Spleen (tissue), 11 donors: ENCODE data around the gene SEPTIN3. TPM values are rescaled to one million over a fixed set of nuclear protein-coding genes. Genes with fewer than 3 reads are reported as not detected.
A peak's percentile ranks its signal among the peaks of the same experiment; 100 is the strongest.

Experiments
- DNase-seq: peaks from one replicate; pipeline ENCODE4 v3.0.0-alpha.2; 2020
- H3K27ac ChIP-seq, 8 donors: fragments of 200-600 bp; sonication (generic) in 7 of 8; 1 replicate in 4 of 8; 2 replicates in 4 of 8; pipeline versions ENCODE4 v1.5.0 to v1.8.0; 2016 to 2021; ENCODE audit warnings: inconsistent platforms in 4 of 8, mild to moderate bottlenecking in 4 of 8, moderate library complexity in 1 of 8
- H3K27me3 ChIP-seq, 7 donors: fragments of 200-600 bp; sonication (generic) in 6 of 7; replicated peaks in 1 of 7; 1 replicate in 4 of 7; 2 replicates in 3 of 7; pipeline versions ENCODE4 v1.5.0 to v1.8.0; 2016 to 2021; ENCODE audit warnings: inconsistent platforms in 3 of 7, mild to moderate bottlenecking in 1 of 7
- H3K36me3 ChIP-seq, 6 donors: fragments of 200-600 bp; sonication (generic) in 5 of 6; 1 replicate in 4 of 6; 2 replicates in 2 of 6; pipeline versions ENCODE4 v1.5.0 to v1.8.0; 2016 to 2021; ENCODE audit warnings: inconsistent platforms in 2 of 6
- H3K4me1 ChIP-seq, 6 donors: fragments of 200-600 bp; sonication (generic) in 5 of 6; 1 replicate in 3 of 6; 2 replicates in 3 of 6; pipeline versions ENCODE4 v1.5.0 to v1.8.0; 2016 to 2021; ENCODE audit warnings: inconsistent platforms in 3 of 6
- H3K4me3 ChIP-seq, 8 donors: fragments of 200-600 bp; sonication (generic) in 7 of 8; 1 replicate in 4 of 8; 2 replicates in 4 of 8; pipeline versions ENCODE4 v1.5.0 to v1.8.0; 2016 to 2021; ENCODE audit warnings: inconsistent platforms in 4 of 8, mild to moderate bottlenecking in 4 of 8, moderate library complexity in 2 of 8
- H3K9me3 ChIP-seq, 8 donors: fragments of 200-600 bp; sonication (generic) in 7 of 8; 1 replicate in 4 of 8; 2 replicates in 4 of 8; pipeline versions ENCODE4 v1.5.0 to v1.8.0; 2016 to 2021; ENCODE audit warnings: inconsistent platforms in 4 of 8
- CTCF ChIP-seq, 11 experiments: fragments of 200-600 bp in 7 of 11; fragments of 450-650 bp in 4 of 11; sonication (generic) in 4 of 11; IDR thresholded peaks in 8 of 11; conservative IDR thresholded peaks in 3 of 11; 1 replicate in 7 of 11; 2 replicates in 4 of 11; pipeline versions ENCODE4 v1.4.0 to v1.8.0; 2016 to 2021; ENCODE audit warnings: antibody characterized with exemption in 11 of 11, inconsistent platforms in 4 of 11, mild to moderate bottlenecking in 1 of 11
- POLR2A ChIP-seq, 3 donors: fragments of 450-650 bp; IDR thresholded peaks; one replicate each; pipeline ENCODE4 v1.5.1; 2017; ENCODE audit warnings: antibody characterized with exemption in 3 of 3, mild to moderate bottlenecking in 1 of 3
- POLR2AphosphoS5 ChIP-seq, 3 donors: sonication (generic); formaldehyde crosslinking; IDR thresholded peaks; one replicate each; pipeline ENCODE4 v1.5.1; 2017; ENCODE audit warnings: antibody characterized with exemption in 3 of 3
- WGBS, 5 donors: extraction: QIAGEN DNeasy Blood & Tissue Kit in 3 of 5; methylation state at CpG; one replicate each; pipeline versions ENCODE4 v1.1.5 to v1.1.7; 2013 to 2018; 5-methylcytosine and 5-hydroxymethylcytosine counted together
- intact Hi-C: fragments of 100-400 bp; cut with DNase I; formaldehyde crosslinking; loops from one replicate; pipeline ENCODE4 v1.15.0; 2023; ENCODE audit warnings: low total_unique reads
- polyA plus RNA-seq, 3 donors: library from polyadenylated mRNA; stranded (reverse); fragments of 200-250 nt; gene quantifications; one replicate each; pipeline ENCODE4 v1.2.1, GENCODE V29; 2013
- total RNA-seq, 7 donors: library from RNA; depleted of rRNA in 3 of 7; stranded (reverse); fragments of >200 nt in 3 of 7; fragmentation: NEBNext Ultra II Directional in 4 of 7; extraction: Animal tissue kit (Norgen Biotek cat#: 25700) in 4 of 7; gene quantifications; one replicate each; pipeline versions ENCODE4 v1.1.0 to v1.2.1, GENCODE V29; 2016 to 2021
- donor health status: healthy with polysubstance abuse.
- donor health status: DM: no; HTN: no; CAD: no; lungs with moderate emphysema.
- donor health status: DM: no; HTN: no; CAD: no.
- donor health status: Bipolar disorder and iron deficiency.
- donor health status: healthy.
- donor health status: DM: no; HTN: no; CAD: no.
- donor health status: DM: yes; HTN: yes; CAD: no.

The SEPTIN3 gene
- total and polyA plus RNA-seq, 10 donors = 0.07 to 1.0 (median 0.20) TPM

DNA sequence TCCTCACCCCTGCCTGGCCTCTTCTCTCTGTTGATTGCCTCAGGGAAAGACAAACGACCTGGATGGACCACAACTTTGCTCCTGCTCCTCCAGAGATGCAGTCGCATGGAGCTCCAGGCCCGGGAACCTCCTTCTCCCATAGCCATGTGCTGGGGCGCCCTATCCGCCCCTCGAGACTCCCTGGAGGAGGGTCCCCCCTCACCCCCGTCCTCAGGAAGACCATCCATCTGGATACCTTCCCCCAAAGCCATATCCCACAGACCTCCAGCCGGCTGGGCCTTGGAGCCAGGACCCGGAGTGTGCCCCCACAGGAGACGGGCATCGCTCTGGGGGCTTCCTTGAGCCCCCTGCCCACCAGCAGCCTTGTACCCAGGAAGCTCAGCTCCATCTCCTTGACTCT lies 2.2 kb downstream of the SEPTIN3 start:
- Histone ChIP-seq H3K4me1 (peaks cover 3 to 8% (median 6%) of the 10 kb centered on the region in 6 donors), H3K36me3 (no peaks in the 10 kb centered on the region), H3K27ac (no peak overlapping the region), H3K27me3 (peaks cover 0 to 55% (median 20%) of the 10 kb centered on the region in 7 donors), H3K9me3 (no peaks in the 10 kb centered on the region), H3K4me3 (no peak overlapping the region)
- intact Hi-C loops = no loop called here
- TF ChIP-seq POLR2A (IDR thresholded peaks at IDR 0.05) = no peak
- TF ChIP-seq CTCF (IDR thresholded peaks at IDR 0.05 in 8 of 11, conservative IDR thresholded peaks at IDR 0.05 in 3 of 11) = no peak
- TF ChIP-seq POLR2AphosphoS5 (IDR thresholded peaks at IDR 0.05) = no peak
- no peak for DNase-seq
- 74 to 92% (median 88%) methylated on average over 9 to 11 of the region's 11 CpGs for WGBS, 5 donors

GRCh38 chr22:41974691-41975290 lies 5.5 kb downstream of the SEPTIN3 start:
- H3K4me1 ChIP-seq = peaks cover 3 to 17% (median 13%) of the 10 kb centered on the region in 6 donors
- H3K27me3 ChIP-seq = peaks cover 0 to 81% (median 30%) of the 10 kb centered on the region in 7 donors
- H3K9me3 ChIP-seq = no peaks in the 10 kb centered on the region
- H3K27ac ChIP-seq = no peak overlapping the region
- H3K36me3 ChIP-seq = no peaks in the 10 kb centered on the region
- TF ChIP-seq CTCF (IDR thresholded peaks at IDR 0.05 in 8 of 11, conservative IDR thresholded peaks at IDR 0.05 in 3 of 11) (no peak), POLR2A (IDR thresholded peaks at IDR 0.05) (no peak), POLR2AphosphoS5 (IDR thresholded peaks at IDR 0.05) (no peak)
- 52 to 78% (median 64%) methylated on average over 10 of the region's 10 CpGs for WGBS, 5 donors
- intact Hi-C loops = no loop called here
- no peak overlapping the region for H3K4me3 ChIP-seq
- DNase-seq = no peak

GRCh38 chr22:41975299-41976069 lies 6.2 kb downstream of the SEPTIN3 start:
- H3K27ac ChIP-seq = no peak overlapping the region
- WGBS, 5 donors = 69 to 76% (median 73%) methylated on average over 12 of the region's 12 CpGs
- no peak for DNase-seq
- H3K27me3 ChIP-seq = peaks cover 0 to 81% (median 30%) of the 10 kb centered on the region in 7 donors
- intact Hi-C loops = no loop called here
- peaks cover 3 to 17% (median 13%) of the 10 kb centered on the region in 6 donors for H3K4me1 ChIP-seq
- TF ChIP-seq CTCF (IDR thresholded peaks at IDR 0.05 in 8 of 11, conservative IDR thresholded peaks at IDR 0.05 in 3 of 11) = no peak
- no peak for TF ChIP-seq POLR2A (IDR thresholded peaks at IDR 0.05)
- no peak for TF ChIP-seq POLR2AphosphoS5 (IDR thresholded peaks at IDR 0.05)
- no peaks in the 10 kb centered on the region for H3K9me3 ChIP-seq
- no peaks in the 10 kb centered on the region for H3K36me3 ChIP-seq
- peak overlapping the region in 1 of 8 donors; percentile 76 for H3K4me3 ChIP-seq
